Fibroblast of the aortic adventitia (primary cell): ENCODE results near the gene TMEM184B. TPM values are rescaled to one million over a fixed set of nuclear protein-coding genes. Genes with fewer than 3 reads are reported as not detected.

Experiments
- DNase-seq: peaks from one replicate; pipeline ENCODE4 v3.0.0-alpha.2; 2010; ENCODE audit warnings: low read depth
- H3K4me3 ChIP-seq: 2 replicates; pipeline ENCODE4 v1.5.1; 2011; ENCODE audit warnings: low read depth, mild to moderate bottlenecking, control low read depth, low read length, moderate library complexity
- CTCF ChIP-seq: IDR thresholded peaks from 2 replicates; pipeline ENCODE4 v1.5.1; 2011; ENCODE audit warnings: mild to moderate bottlenecking, low read length, control low read depth, inconsistent platforms; ENCODE audit not compliant: insufficient read depth
- total RNA-seq: library from RNA; depleted of rRNA; stranded (reverse); fragments of >200 nt; gene quantifications from 2 replicates; pipeline ENCODE4 v1.2.3, GENCODE V29; 2012; ENCODE audit warnings: low replicate concordance

TMEM184B gene
- total RNA-seq, 1 donor: 46.0 TPM

DNA sequence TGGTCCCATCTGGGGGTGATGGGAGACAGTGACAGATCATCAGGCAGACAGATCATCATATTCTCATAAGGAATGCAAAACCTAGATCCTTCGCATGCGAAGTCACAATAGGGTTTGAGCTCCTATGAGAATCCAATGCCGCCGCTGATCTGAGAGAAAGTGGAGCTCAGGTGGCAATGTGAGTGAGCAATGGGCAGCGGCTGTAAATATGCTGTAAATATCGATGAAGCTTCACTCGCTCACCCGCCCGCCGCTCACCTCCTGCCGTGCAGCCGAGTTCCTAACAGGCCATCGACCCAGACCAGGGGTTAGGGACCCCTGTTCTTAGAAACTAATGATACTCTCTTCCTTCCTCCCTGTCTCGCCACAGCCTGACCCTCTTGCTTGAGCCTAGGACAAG, 81.8 kb downstream of the TMEM184B start:
- DNase-seq: no peak
- TF ChIP-seq CTCF: no peak
- no peak overlapping the region for H3K4me3 ChIP-seq

- TF ChIP-seq CTCF: no peak
- H3K4me3 ChIP-seq: no peak overlapping the region
- DNase-seq: no peak
Measured at GRCh38 chr22:38190581-38190980, 82.2 kb downstream of the TMEM184B start.

DNA sequence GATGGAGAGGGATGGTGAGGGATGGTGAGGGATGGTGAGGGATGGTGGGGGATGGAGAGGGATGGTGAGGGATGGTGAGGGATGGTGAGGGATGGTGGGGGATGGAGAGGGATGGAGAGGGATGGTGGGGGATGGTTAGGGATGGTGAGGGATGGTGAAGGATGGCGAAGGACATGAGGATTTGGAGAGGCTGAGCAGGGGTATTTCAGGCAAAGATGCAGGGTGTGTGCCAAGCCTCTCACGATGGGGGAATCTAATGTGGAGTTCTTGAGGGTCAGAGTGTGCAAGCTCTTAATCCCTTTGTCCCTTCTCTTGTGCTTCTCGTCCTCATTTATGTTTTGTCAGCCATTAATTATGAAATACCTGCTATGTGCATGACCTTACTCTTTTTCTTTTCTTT, 83.7 kb downstream of the TMEM184B start:
- TF ChIP-seq CTCF: no peak
- no peak for DNase-seq
- no peak overlapping the region for H3K4me3 ChIP-seq

DNA sequence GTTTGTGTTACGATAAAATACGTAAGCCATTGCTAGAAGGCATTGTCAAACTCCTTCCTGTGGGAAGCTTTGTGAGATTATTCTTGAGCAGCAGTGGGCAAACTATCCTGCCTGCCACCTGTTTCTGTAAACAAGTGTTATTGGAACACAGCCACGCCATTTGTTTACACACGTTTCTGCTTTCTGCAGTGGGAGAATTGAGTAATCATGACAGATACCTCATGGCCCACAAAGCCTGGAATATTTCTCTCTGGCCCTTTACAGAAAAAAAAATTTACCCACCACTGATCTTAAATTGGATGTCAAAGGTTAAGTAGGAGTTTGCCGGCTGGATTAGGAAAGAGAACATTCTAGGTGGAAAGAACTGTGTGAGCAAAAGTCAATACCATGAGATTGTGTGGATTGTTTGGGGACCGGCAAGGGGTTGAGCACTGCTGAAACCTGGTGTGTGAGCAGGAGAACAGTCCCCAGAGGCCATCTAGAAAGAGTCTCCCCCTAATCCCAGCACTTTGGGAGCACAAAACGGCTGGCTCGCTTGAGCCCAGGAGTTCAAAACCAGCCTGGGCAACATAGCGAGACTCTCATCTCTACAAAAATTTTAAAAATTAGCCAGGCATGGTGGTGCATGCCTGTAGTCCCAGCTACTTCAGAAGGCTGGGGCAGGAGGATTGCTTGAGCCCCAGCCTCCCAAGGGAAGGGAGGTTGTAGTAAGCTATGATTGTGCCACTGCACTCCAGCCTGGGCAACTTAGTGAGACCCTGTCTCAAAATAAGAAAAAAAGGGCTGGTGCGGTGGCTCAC, 85.2 kb downstream of the TMEM184B start:
- no peak for DNase-seq

GRCh38 chr22:38186429-38186828, 86.4 kb downstream of the TMEM184B start:
- H3K4me3 ChIP-seq: no peak overlapping the region
- TF ChIP-seq CTCF: no peak
- no peak for DNase-seq

More for the DNA sequence above, 85.2 kb downstream of the TMEM184B start:
- H3K4me3 ChIP-seq: no peak overlapping the region
- no peak for TF ChIP-seq CTCF

DNA sequence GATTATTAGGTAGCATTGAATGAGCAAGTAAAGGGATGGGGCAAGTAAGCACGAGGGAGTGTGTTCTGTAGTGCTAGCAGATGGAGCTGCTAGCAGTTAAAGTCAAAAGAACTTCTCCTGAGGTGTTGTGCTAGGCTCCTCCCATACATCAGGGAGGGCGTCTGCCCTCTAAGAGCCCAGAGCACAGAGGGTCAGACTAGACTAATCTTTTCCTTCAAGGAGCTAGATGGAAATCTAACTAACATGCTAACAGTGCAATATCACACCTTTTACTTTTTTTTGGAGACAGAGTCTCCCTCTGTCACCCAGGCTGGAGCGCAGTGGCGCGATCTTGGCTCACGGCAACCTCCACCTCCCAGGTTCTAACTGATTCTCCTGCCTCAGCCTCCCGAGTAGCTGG, 88.0 kb downstream of the TMEM184B start:
- no peak for DNase-seq
- no peak overlapping the region for H3K4me3 ChIP-seq
- no peak for TF ChIP-seq CTCF
